Measurements from ENCODE around the gene ITGB5.

The ITGB5 gene

GRCh38 chr3:124730129-124730940 lies 156.8 kb downstream of the ITGB5 start, which contains the start of gene UMPS:
TSS of gene UMPS (plus strand) at chr3:124730452. CDS start at chr3:124730472, 20 bp downstream.
- DNase-seq = peak; percentile 91

DNA sequence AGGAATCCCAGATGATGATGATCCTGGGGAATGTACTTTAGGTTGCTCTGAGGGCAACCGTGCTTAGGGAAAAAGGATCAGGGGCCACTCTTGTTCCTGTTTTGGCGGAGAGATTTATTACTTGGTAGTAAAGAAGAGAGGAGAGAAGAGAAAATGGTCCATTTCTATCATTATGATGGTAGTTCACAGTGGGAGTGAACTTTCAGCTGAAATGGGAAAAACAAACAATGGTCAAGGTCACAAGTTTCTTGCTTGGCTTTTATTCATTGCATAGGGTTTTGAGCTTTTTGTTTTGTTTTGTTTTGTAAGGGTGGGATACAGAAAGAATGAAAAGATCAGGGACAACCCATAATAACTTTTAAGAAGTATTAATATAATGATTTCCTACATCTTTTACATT lies 164.6 kb downstream of the ITGB5 start:
- no peak for DNase-seq

DNA sequence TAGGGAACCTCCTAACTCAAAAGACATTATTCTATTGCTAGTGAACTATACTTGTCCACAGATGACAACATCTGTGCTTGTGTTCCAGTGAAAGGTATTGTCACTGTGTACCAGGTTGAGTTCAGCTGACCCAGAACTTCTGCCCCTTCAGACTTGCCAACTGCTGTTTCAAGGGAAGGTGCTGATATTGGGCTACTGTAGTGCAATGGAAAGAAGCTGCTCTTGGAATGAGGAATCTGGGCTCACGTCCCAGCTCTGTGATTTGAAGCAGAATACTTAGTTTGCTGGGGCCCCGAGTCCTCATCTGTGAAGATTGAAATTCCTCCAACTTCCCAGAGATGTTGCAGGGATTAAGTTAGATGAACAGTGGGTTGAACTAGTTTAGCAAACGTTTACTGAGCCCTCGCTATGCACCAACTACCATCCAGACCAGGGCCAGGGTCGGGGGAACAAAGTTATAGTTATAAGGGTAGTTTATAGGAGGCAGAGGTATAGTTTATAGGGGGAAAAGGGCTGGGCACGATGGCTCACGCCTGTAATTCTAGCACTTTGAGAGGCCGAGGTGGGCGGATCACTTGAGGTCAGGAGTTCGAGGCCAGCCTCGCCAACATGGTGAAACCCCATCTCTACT lies 172.8 kb downstream of the ITGB5 start:
- no peak for DNase-seq
